Measurements from ENCODE around the gene FGB. TPM values are rescaled to one million over a fixed set of nuclear protein-coding genes. Genes with fewer than 3 reads are reported as not detected.

The FGB gene
- total RNA-seq, 1 donor from 2014 or later: 2.1 TPM

- no peaks in the 10 kb centered on the region for H3K4me1 Mint-ChIP-seq (ENCODE audit: low read depth)
- no peak overlapping the region for H3K4me3 Mint-ChIP-seq (ENCODE audit: unreplicated experiment)
- no peak for TF ChIP-seq CTCF (IDR thresholded peaks at IDR 0.05)
- H3K36me3 Mint-ChIP-seq (ENCODE audit: low read depth): no peaks in the 10 kb centered on the region
- DNase-seq (ENCODE audit: low spot score): no peak
- H3K27me3 Mint-ChIP-seq (ENCODE audit: low read depth): peaks cover 18% of the 10 kb centered on the region
- no peak overlapping the region for H3K27ac Mint-ChIP-seq (ENCODE audit: unreplicated experiment)
- H3K9me3 Mint-ChIP-seq (ENCODE audit: low read depth): no peaks in the 10 kb centered on the region
These were observed 3.9 kb downstream of the FGB start for GRCh38 chr4:154566639-154567204.

GRCh38 chr4:154569028-154569427 lies 6.2 kb downstream of the FGB start:
- no peak overlapping the region for H3K27ac Mint-ChIP-seq (ENCODE audit: unreplicated experiment)
- DNase-seq (ENCODE audit: low spot score): no peak
- peaks cover 17% of the 10 kb centered on the region for H3K27me3 Mint-ChIP-seq (ENCODE audit: low read depth)
- H3K4me3 Mint-ChIP-seq (ENCODE audit: unreplicated experiment): no peak overlapping the region
- H3K9me3 Mint-ChIP-seq (ENCODE audit: low read depth): no peaks in the 10 kb centered on the region
- no peaks in the 10 kb centered on the region for H3K4me1 Mint-ChIP-seq (ENCODE audit: low read depth)
- no peak for TF ChIP-seq CTCF (IDR thresholded peaks at IDR 0.05)
- no peaks in the 10 kb centered on the region for H3K36me3 Mint-ChIP-seq (ENCODE audit: low read depth)

- no peak for TF ChIP-seq CTCF (IDR thresholded peaks at IDR 0.05)
- H3K27me3 Mint-ChIP-seq (ENCODE audit: low read depth): peaks cover 17% of the 10 kb centered on the region
- DNase-seq (ENCODE audit: low spot score): no peak
- H3K4me1 Mint-ChIP-seq (ENCODE audit: low read depth): no peaks in the 10 kb centered on the region
- no peak overlapping the region for H3K27ac Mint-ChIP-seq (ENCODE audit: unreplicated experiment)
- H3K9me3 Mint-ChIP-seq (ENCODE audit: low read depth): no peaks in the 10 kb centered on the region
- H3K36me3 Mint-ChIP-seq (ENCODE audit: low read depth): no peaks in the 10 kb centered on the region
- H3K4me3 Mint-ChIP-seq (ENCODE audit: unreplicated experiment): no peak overlapping the region
These were observed 6.8 kb downstream of the FGB start for GRCh38 chr4:154569584-154569983.

GRCh38 chr4:154573190-154573870 lies 10.5 kb downstream of the FGB start:
- H3K4me3 Mint-ChIP-seq (ENCODE audit: unreplicated experiment): no peak overlapping the region
- no peak overlapping the region for H3K27ac Mint-ChIP-seq (ENCODE audit: unreplicated experiment)
- no peaks in the 10 kb centered on the region for H3K4me1 Mint-ChIP-seq (ENCODE audit: low read depth)
- DNase-seq (ENCODE audit: low spot score): no peak
- H3K27me3 Mint-ChIP-seq (ENCODE audit: low read depth): peaks cover 17% of the 10 kb centered on the region
- no peaks in the 10 kb centered on the region for H3K36me3 Mint-ChIP-seq (ENCODE audit: low read depth)
- TF ChIP-seq CTCF (IDR thresholded peaks at IDR 0.05): no peak
- no peaks in the 10 kb centered on the region for H3K9me3 Mint-ChIP-seq (ENCODE audit: low read depth)

- no peak for DNase-seq (ENCODE audit: low spot score)
- no peak for TF ChIP-seq CTCF (IDR thresholded peaks at IDR 0.05)
- H3K36me3 Mint-ChIP-seq (ENCODE audit: low read depth): no peaks in the 10 kb centered on the region
These were observed 11.5 kb downstream of the FGB start for GRCh38 chr4:154574311-154574710.

More at GRCh38 chr4:154574311-154574710, 11.5 kb downstream of the FGB start:
- H3K27me3 Mint-ChIP-seq (ENCODE audit: low read depth): peaks cover 20% of the 10 kb centered on the region
- no peaks in the 10 kb centered on the region for H3K4me1 Mint-ChIP-seq (ENCODE audit: low read depth)
- H3K4me3 Mint-ChIP-seq (ENCODE audit: unreplicated experiment): no peak overlapping the region
- H3K9me3 Mint-ChIP-seq (ENCODE audit: low read depth): no peaks in the 10 kb centered on the region
- H3K27ac Mint-ChIP-seq (ENCODE audit: unreplicated experiment): no peak overlapping the region
